Measurements from ENCODE around the gene STK32B.

The STK32B gene

DNA sequence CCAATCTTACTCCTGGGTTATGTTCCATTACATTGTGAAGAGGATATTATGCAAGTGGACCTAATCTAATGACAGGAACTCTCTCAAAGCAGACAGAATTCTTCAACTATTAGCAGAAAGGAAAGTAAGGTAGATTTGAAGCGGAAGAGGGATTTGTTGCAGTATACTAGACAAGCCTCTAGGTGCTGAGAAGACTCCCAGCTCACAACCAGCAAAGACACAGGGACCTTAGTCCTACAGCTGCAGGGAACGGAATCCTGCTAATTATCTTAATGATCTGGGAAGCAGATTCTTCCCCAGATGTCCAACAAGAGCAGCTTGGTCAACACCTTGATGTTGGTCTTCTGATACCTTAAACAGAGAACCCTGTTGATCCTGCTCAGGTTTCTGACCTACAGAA is 73.6 kb downstream of the STK32B start:
- no peak for DNase-seq (ENCODE audit: low read depth in 2 of 2)

- no peak for DNase-seq (ENCODE audit: low read depth in 2 of 2)
Measured at GRCh38 chr4:5125321-5125720, 74.0 kb downstream of the STK32B start.

DNA sequence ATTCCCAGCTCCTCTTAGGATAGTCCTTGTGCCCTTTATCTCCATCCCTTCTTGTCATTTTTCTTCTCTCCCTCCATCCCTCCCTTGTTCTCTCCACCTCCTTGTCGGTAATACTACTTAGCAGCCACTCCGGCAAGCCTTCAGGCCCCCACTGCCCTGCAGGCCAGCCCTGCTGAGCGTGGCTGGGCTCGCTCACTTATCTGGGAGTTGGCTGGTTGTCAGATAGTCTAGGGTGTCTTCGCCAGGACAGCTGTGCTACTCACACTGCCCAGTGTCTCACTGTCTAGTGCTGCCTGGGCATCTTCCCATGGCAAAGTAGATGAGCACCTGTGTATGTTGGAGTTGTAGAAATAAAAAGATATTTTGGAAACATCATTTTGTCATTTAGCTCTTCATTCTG is 75.0 kb downstream of the STK32B start:
- no peak for DNase-seq (ENCODE audit: low read depth in 2 of 2)

DNA sequence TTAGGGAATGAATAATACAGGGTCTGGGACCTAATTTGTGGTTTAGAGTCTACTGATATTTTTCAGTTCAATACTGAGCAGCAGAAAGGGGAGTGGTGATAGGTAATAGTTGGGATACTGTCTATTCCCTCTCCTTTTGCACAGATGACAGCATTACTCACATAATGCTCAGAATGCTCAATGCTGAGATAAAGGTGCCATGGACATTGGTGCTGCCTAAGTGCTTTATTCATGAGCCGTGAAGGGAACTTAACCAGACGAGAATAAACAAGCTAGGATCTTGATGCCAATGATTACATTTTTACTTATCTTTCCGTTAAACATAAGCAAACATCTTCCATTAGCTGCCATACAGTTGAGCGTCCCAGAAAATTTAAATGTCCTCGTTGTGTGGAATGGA is 75.6 kb downstream of the STK32B start:
- DNase-seq (ENCODE audit: low read depth in 2 of 2): no peak

DNA sequence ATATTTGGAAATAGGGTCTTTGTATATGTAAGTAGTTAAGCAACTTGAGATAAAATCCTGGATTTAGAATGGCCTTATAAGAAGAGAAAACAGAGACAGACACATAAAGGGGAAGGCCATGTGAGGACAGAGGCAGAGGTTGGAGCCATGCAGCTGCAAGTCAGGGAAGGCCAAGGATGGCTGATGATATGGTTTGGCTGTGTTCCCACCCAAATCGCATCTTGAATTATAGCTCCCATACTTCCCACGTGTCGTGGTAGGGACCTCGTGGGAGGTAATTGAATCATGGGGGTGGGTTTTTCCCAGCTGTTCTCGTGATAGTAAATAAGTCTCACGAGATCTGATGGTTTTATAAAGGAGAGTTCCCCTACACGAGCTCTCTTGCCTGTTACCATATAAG is 76.3 kb downstream of the STK32B start:
- no peak for DNase-seq (ENCODE audit: low read depth in 2 of 2)

DNA sequence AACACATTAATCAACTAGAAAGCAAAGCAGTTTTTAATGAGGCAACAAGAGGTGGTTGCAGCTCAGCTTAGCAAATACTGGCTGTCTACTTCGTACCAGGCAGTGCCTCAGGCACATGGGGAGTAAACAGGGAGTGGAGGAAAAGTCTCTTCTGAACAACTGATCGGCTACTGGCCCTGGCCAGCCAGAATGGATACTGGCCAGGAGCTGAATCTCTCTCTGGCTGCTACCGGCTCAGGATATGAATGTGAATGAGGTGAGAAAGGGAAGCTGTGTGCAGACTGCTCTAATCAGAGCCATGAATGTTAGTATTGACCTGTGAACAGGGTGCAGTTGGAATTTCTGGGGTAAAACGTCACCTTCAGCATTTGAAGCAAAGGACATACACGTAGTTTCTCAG is 77.3 kb downstream of the STK32B start:
- DNase-seq (ENCODE audit: low read depth in 2 of 2): no peak

- DNase-seq (ENCODE audit: low read depth in 2 of 2): no peak
Measured at GRCh38 chr4:5133201-5133600, 81.9 kb downstream of the STK32B start.

DNA sequence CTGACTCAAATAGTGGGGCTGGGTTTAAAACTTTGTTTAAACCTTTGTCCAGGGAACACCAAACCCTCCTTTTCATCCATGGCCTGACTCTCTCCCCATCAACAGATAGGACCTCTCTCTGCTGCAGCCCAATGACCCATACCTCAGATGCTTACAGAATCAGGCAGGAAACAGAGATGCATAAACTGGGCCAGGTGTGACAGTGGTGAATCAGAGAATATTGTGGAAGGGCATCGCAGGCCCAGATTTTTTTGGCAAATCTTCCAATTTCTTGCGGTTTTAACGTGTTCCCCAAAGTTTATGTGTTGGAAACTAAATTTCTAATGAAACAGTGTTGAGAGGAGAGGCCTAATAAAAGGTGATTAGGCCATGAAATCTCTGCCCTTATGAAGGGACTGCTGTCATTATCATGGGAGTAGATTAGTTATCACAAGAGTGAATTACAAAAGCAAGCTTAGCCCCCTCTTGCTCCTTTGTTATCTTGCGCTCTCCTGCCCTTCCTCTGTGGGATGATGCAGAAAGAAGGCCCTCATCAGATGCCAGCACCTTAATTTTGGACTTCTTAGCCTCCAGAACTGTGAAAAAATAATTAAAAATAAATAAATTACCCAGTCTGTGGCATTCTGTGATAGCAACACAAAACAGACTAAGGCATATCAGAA is 82.8 kb downstream of the STK32B start:
- DNase-seq (ENCODE audit: low read depth in 2 of 2): no peak

- no peak for DNase-seq (ENCODE audit: low read depth in 2 of 2)
Measured at GRCh38 chr4:5134620-5135019, 83.3 kb downstream of the STK32B start.

DNA sequence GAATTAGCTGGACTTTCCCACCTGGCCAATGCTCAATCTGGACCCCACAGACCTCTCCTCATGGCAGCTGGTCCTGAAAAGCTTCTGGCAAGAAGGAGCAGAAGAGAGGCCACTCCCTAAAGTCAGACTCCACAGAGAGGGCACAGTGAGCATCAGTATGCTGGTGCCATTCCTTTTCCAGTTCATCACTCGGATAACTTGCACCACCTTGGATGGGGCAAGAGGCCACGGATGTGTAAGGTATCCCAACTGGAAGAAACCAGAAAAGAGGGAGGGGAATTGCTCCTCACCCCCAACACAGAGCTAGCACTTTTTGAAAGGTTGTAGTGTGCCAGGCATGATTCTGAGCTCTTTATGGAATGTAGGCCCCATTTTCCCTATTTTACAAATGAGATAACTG is 85.9 kb downstream of the STK32B start:
- DNase-seq (ENCODE audit: low read depth in 2 of 2): no peak

DNA sequence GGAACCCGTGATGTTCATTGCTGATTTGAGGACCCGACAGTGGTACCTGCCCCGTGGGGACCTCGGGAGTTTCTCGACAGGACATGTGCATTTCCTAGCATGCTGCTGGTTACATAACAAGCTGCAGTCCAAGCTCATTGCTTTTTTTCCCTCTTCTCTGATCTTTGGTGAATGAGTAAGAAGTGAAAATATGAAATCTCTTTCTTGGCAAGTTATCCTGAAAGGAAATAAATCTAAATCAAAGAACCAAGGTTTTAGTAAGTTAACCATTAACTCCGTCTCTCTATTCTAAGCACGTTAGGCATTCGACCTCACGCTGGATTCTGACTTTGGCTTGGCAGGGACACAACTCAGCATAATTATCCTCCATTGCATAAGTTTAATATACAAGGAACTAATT is 86.6 kb downstream of the STK32B start:
- DNase-seq (ENCODE audit: low read depth in 2 of 2): no peak

- DNase-seq (ENCODE audit: low read depth in 2 of 2): no peak
Measured at GRCh38 chr4:5138389-5138788, 87.1 kb downstream of the STK32B start.

DNA sequence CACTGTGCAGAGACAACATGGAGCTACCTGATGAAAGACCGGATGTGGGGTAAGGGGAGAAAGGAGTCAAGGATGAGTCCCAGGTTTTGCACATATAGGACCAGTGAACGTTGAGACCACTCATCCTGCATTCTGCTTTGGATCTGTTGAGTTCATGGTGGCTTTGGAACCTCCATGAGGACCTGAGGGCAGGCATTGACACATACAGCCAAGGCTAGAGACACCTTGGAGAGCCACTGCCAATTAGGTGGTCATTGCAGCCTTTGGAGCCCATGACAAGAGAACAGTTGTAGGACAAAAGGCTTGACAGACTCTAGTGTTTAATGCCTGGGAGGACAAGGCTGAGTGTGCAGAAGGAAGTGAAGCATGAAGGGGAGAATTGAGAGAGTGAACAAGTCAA is 87.9 kb downstream of the STK32B start:
- DNase-seq (ENCODE audit: low read depth in 2 of 2): no peak

DNA sequence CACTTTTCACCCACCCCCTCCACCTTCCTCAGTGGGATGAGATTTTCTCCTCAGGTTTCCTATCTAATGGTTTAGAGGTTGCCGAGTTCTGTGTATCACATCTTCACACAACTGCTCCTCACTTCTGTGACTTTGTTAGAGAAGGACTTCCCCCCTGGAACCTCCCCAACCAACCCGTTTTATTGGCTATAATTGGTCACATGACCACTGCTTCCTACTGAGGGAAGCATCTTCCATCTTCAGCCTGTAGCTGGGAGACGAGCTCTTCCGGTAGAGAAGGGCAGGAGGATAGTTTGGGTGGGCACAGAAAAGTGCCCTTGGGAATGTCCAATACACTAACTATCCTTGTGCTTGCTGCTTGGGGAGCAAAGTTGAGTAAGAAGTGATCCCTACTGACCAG is 90.5 kb downstream of the STK32B start:
- no peak for DNase-seq (ENCODE audit: low read depth in 2 of 2)

DNA sequence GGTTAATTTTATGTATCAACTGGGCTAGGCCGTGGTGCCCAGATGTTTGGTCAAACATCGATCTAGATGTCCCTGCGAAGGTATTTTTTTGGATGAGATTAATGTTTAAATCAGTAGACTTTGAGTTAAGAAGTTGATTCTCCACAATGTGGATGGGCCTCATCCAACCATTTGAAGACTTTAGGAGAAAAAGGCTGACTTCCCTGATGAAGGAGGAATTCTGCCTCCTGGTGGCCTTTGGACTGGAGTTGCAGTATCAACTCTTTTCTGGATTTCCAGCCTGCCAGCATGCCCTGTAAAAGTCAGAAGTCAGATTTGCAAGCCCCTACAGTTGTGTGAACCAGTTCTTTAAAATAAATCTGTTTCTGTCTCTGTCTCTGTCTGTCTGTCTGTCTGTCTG is 91.4 kb downstream of the STK32B start:
- no peak for DNase-seq (ENCODE audit: low read depth in 2 of 2)

DNA sequence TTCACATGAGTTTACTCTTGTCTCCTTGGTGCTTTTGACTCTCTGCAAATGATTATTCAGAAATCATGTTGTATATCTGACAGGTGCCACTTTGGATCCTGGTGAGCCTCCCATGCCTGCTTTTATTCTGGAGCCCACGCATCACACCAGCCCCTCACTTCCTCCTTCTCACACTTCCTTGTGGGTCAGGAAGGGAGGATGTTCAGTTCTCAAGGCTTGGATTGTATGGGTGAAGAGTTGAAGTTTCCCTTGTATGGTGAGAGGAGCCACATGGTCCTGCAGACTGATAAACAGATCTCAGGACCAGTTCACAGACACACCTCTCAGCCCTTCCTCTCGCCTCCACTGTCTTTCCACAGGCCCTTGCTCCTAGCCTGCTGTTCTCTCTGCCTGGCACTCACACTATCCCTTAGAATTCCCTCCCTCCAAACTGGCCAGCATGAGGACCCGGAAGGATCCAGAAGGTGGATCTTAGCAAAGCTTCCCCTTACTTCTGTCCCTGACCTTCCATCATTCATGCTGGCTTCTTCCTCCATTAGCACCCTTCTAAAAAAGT is 92.1 kb downstream of the STK32B start:
- no peak for DNase-seq (ENCODE audit: low read depth in 2 of 2)

GRCh38 chr4:5143940-5144339 is 92.7 kb downstream of the STK32B start:
- no peak for DNase-seq (ENCODE audit: low read depth in 2 of 2)

DNA sequence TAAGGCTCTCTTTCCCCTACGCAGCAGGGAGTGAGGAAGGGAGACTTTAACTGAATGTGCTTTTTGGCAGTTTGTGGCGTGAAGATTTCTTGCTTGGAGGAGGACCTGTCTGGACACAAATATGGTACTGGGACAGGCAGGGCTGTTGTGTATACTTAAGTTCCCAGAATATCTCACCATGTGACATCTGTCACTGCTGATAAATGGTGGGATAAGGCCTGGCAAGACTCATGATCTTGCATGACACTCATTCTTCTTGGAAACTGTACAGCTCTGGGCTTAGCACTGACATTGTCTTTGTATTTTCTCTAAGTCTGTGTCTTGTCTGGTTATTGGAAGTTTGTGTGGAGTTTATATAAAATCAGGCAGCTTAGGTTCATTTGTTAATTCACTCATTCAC is 93.1 kb downstream of the STK32B start:
- DNase-seq (ENCODE audit: low read depth in 2 of 2): no peak

DNA sequence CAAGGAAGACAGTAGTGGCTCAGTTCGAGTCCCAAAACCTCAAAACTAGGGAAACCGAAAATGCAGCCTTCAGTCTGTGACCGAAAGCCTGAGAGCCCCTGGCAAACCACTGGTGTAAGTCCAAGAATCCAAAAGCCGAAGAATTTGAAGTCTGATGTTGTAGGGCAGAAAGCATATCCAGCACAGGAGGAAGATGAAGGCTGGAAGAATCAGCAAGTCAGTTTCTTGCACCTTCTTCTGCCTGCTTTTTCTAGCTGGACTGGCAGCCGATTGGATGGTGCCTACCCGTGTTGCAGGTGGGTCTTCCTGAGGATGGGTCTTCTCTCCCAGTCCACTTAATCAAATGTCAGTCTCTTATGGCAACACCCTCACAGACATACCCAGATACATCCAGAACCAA is 95.0 kb downstream of the STK32B start:
- DNase-seq (ENCODE audit: low read depth in 2 of 2): no peak

DNA sequence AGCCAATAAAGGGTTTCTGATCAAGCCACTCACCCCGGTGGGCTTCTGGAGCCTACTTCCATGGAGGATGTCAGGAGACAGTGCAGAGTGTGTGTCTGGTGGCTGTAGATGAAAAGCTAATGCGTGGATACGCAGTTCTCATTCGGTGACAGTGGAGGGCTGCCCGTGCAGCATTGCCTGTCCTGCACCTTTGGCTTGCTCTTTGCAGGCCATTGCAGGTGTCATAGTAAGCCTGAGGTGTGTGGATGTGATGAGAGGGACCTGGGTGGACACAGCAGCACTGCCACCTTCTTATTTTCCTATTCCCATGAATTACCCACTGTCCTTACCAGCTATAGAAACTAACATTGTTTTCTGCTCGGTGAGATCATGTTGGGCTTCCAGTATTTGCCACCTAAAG is 101.2 kb downstream of the STK32B start:
- no peak for DNase-seq (ENCODE audit: low read depth in 2 of 2)

DNA sequence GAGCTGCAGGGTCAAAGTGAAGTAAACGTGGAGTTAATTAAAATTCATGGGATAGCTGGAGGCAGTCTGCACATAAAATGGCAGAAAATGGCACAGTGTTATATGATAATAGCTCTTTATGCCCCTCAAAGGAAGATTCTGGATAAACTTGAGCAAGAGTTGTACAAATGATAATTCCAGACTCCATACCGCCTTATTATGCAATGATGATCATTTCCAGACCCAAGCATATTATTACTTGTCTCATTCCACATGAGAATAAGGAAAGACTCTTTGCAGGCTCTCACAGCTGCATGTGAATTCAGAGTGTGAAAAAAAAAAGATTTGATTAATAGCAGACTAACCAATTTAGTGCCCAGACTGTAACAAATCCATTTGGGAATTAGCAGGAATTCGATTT is 105.4 kb downstream of the STK32B start:
- no peak for DNase-seq (ENCODE audit: low read depth in 2 of 2)

DNA sequence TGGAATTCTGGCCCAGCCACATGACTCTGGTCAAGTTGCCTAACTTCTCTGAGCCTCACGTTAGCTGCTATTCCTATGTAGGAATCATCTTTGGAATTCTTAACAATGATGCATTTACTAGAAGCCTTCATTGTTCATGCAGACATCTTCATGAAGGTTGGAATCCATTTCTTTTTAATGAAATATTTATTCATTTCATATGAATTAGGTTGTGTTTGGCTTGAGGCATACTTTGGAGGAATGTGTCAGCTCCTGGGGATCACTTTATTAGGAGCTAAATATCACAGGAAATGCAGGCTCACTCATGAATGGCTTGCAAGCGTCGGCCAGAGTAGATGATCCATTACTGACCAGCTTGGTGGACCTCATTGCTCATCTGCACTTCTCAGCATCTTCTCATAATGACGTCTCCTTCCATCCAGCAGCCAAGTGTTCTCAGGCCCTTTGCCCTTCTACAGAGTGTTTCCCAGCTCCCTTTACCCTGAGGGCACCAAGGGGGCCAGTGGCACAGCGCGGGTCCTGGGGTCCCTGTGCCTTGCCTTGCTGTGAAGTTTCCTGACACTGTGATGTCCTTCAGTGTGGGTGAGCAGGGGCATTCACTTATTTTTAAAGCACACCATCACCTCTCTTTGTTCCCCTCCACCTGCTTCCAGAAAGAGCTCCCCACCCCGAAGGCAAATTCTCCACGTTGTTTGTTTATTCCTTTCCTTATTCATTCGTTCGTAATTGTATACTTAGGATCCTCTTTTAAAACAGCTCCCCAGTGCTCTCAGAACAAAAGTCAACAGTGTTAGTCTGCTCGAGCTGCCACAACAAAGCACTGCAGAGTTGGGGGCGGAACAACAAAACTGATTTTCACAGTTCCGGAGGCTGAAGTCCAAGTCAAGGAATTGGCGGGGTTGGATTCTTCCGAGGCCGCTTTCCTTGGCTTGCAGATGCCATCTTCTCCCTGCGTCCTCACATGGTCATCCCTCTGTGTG is 106.8 kb downstream of the STK32B start:
- DNase-seq (ENCODE audit: low read depth in 2 of 2): no peak

DNA sequence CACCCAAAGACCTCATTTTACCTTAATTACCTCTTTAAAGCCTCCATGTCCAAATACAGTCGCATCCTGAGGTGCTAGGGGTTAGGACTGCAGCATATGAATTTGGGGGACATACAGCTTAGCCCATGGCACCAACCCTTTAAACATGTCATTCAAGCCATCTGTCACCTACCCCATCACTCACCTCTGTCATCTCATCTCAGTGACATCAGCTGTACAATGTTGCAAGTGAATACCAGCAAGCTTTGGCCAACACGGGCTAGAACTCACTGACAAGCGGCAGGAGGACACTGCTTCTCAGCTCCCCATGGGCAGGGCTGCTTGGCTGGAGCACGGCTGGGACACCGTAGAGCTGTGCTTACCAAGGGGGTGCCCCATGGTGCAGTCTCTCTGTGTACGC is 107.5 kb downstream of the STK32B start:
- no peak for DNase-seq (ENCODE audit: low read depth in 2 of 2)
